Stimulated activated naive CD8-positive, alpha-beta T cell treated with anti-CD3 and anti-CD28 coated beads, Interleukin-15, amount 100 ng/mL, for 72 hours (primary cell): ENCODE data around the gene RNF17.

Experiments used
- ATAC-seq: fragments of 150-1000 bp; cut with Tn5 transposase; 2 replicates; pipeline ENCODE4 v1.10.0; 2021; ENCODE audit warnings: mild to moderate bottlenecking, moderate library complexity
- DNase-seq, 2 donors: peaks; one replicate each; pipeline ENCODE4 v3.0.0; 2021 to 2022
- H3K27ac Mint-ChIP-seq, 2 donors: one replicate each; pipeline ENCODE4 v1.8.0; 2022; ENCODE audit warnings: mild to moderate bottlenecking in 2 of 2, mixed read lengths in 2 of 2, moderate library complexity in 2 of 2
- H3K27me3 Mint-ChIP-seq: one replicate; pipeline ENCODE4 v1.8.0; 2022; ENCODE audit warnings: mixed read lengths
- H3K4me1 Mint-ChIP-seq: one replicate; pipeline ENCODE4 v1.8.0; 2022; ENCODE audit warnings: mild to moderate bottlenecking, mixed read lengths
- H3K4me3 Mint-ChIP-seq, 2 donors: one replicate each; pipeline ENCODE4 v1.8.0; 2022; ENCODE audit warnings: mild to moderate bottlenecking in 2 of 2, mixed read lengths in 2 of 2, moderate library complexity in 1 of 2
- H3K9me3 Mint-ChIP-seq, 2 donors: one replicate each; pipeline ENCODE4 v1.8.0; 2022; ENCODE audit warnings: mixed read lengths in 2 of 2

The RNF17 gene

DNA sequence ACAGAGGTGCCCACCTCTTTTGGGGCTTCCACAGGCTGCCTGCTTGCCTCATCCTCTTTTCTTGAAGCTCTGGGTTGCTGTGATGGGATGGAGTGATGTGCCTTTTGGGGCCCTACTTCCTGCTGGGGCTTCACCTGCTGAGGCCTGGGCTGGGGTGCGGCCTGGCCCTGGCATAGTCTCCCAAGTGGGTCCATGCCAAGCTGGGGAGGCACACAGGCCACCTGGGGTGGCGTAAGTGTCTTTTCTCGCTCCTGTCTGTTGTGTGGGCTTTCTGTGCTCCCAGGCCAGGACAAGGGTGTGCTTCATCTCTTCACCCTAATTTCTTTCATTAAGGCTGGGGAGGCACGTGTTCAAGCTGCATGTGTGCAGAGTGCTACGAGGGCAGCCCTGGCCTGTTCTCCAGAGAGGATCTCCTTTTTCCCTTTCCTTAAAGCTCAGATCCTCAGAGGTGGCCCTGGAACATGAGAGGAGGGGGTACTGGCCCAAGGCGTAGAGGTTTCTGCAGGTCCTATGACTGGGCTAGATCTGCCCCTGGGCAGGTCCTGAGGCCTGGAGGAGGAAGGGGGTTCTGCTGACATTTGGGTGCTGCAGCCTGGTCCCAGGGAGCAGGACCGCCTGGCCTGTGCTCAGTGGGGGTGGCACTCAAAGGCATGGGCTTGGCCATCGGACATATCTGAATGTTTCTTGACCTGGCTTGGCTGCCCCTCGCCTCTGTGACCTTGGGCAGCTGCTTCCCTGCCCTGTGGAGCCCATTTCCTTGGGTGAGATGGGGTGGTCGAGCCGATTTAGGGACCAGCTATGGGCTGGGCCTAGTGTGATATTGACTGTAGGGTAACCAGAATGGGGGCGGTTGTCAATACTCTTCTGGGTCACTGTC, 23.7 kb upstream of the RNF17 start:
- no peaks in the 10 kb centered on the region for H3K9me3 Mint-ChIP-seq
- peaks cover 8% of the 10 kb centered on the region for H3K4me1 Mint-ChIP-seq
- peak overlapping the region; percentile 49 to 84 for H3K27ac Mint-ChIP-seq
- no peak overlapping the region for H3K4me3 Mint-ChIP-seq
- H3K27me3 Mint-ChIP-seq = peaks cover 19% of the 10 kb centered on the region
- no peak for ATAC-seq
- no peak for DNase-seq

- Mint-ChIP-seq H3K9me3 (no peaks in the 10 kb centered on the region), H3K4me3 (no peak overlapping the region), H3K27me3 (peaks cover 28% of the 10 kb centered on the region), H3K4me1 (peaks cover 10% of the 10 kb centered on the region), H3K27ac (no peak overlapping the region)
- ATAC-seq (peak; percentile 27), DNase-seq (no peak)
Measured at GRCh38 chr13:24741016-24741662, 22.8 kb upstream of the RNF17 start.

- Mint-ChIP-seq H3K27me3 (peaks cover 34% of the 10 kb centered on the region), H3K4me3 (no peak overlapping the region), H3K9me3 (no peaks in the 10 kb centered on the region), H3K27ac (peak overlapping the region in 1 of 2 donors; percentile 44), H3K4me1 (peaks cover 16% of the 10 kb centered on the region)
- ATAC-seq (no peak), DNase-seq (no peak)
Measured at GRCh38 chr13:24741791-24742190, 22.2 kb upstream of the RNF17 start.

DNA sequence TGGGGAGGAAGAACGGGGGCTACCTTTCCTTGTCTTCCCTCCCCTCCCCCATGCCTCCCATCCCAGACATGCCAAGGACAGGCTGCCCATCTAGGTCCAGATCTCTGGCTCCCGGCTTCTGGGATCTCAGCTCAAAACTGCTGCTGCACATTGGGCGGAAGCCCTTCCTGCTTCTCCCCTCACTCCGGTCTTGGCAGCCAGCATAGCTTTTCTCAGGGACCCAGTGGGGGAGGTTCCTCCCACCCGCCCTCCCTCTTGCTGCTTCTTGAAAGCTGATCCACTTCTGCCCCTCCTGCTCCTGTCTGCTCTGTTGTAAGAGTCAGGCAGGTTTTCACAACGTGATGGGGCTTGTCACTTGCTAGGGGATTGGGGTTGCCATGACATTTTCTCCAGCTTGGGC, 21.7 kb upstream of the RNF17 start:
- DNase-seq (no peak), ATAC-seq (no peak)
- H3K27me3 Mint-ChIP-seq = peaks cover 39% of the 10 kb centered on the region
- H3K4me3 Mint-ChIP-seq = no peak overlapping the region
- peak overlapping the region in 1 of 2 donors; percentile 61 for H3K27ac Mint-ChIP-seq
- no peaks in the 10 kb centered on the region for H3K9me3 Mint-ChIP-seq
- peaks cover 21% of the 10 kb centered on the region for H3K4me1 Mint-ChIP-seq

- no peak overlapping the region for H3K4me3 Mint-ChIP-seq
- no peaks in the 10 kb centered on the region for H3K9me3 Mint-ChIP-seq
- H3K27ac Mint-ChIP-seq = no peak overlapping the region
Measured at GRCh38 chr13:24742977-24743376, 21.0 kb upstream of the RNF17 start.

GRCh38 chr13:24744247-24744646, 19.7 kb upstream of the RNF17 start:
- peaks cover 59% of the 10 kb centered on the region for H3K27me3 Mint-ChIP-seq
- peaks cover 31% of the 10 kb centered on the region for H3K4me1 Mint-ChIP-seq
- no peaks in the 10 kb centered on the region for H3K9me3 Mint-ChIP-seq
- no peak overlapping the region for H3K4me3 Mint-ChIP-seq
- DNase-seq (no peak), ATAC-seq (no peak)
- H3K27ac Mint-ChIP-seq = no peak overlapping the region

More at GRCh38 chr13:24742977-24743376, 21.0 kb upstream of the RNF17 start:
- peaks cover 28% of the 10 kb centered on the region for H3K4me1 Mint-ChIP-seq
- ATAC-seq = no peak
- DNase-seq = no peak
- H3K27me3 Mint-ChIP-seq = peaks cover 46% of the 10 kb centered on the region

DNA sequence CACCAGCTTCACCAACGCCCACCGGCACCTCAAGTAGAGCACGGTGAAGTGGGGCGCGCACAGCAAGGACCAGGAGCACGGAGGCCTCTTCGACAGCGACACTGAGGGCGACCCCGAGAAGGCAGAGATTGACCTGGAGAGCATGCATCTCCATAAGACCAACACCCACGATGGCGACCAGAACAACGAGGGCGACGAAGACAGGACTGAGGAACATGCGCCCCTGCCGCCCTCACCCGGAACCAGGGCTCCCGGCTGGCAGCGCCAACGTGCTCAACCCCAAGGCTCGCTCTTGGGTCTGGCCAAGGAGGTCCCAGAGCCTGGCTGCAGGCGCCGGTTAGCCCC, 18.5 kb upstream of the RNF17 start:
- H3K9me3 Mint-ChIP-seq = no peaks in the 10 kb centered on the region
- H3K4me3 Mint-ChIP-seq = peak overlapping the region in 1 of 2 donors; percentile 29
- H3K27ac Mint-ChIP-seq = no peak overlapping the region
- peaks cover 23% of the 10 kb centered on the region for H3K4me1 Mint-ChIP-seq
- DNase-seq (no peak), ATAC-seq (no peak)
- H3K27me3 Mint-ChIP-seq = peaks cover 71% of the 10 kb centered on the region

DNA sequence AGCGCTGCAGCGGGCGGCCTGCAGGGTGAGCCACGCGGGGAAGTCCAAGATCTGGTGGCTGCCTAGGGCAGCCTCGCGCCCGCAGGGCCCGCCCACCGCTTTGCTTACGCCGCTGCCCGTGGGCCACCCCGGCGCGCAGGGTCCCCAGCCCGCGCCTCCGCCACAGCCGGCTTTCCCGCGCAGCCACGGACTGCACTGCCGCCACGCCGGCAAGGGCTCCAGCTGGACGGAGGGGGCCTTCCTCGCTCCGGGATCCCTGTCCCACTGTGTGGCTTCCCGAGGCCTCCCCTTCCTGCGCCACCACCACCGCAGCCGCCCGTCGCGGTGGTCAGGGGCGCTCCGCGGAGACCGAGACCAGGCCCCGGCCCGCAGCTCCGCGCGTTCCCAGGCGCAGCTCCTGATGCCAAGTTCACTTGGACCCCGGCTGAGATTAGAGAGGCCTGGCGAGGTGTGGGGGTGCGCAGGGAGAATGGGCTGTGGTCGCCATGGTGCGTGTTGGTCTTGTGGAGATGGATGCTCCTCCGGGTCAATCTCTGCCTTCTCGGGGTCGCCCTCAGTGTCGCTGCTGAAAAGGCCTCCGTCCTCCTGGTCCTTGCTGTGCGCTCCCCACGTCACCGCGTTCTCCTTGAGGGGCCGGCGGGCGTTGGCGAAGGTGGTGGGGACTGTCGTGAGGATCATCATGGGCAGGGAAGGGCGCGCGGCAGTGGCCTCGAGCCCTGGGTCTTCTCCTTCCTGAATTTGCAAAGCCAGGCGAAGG, 17.9 kb upstream of the RNF17 start:
- H3K27ac Mint-ChIP-seq = no peak overlapping the region
- peaks cover 76% of the 10 kb centered on the region for H3K27me3 Mint-ChIP-seq
- H3K9me3 Mint-ChIP-seq = no peaks in the 10 kb centered on the region
- peaks cover 23% of the 10 kb centered on the region for H3K4me1 Mint-ChIP-seq
- ATAC-seq = peak; percentile 41
- no peak for DNase-seq
- peak overlapping the region; percentile 49 to 89 for H3K4me3 Mint-ChIP-seq

DNA sequence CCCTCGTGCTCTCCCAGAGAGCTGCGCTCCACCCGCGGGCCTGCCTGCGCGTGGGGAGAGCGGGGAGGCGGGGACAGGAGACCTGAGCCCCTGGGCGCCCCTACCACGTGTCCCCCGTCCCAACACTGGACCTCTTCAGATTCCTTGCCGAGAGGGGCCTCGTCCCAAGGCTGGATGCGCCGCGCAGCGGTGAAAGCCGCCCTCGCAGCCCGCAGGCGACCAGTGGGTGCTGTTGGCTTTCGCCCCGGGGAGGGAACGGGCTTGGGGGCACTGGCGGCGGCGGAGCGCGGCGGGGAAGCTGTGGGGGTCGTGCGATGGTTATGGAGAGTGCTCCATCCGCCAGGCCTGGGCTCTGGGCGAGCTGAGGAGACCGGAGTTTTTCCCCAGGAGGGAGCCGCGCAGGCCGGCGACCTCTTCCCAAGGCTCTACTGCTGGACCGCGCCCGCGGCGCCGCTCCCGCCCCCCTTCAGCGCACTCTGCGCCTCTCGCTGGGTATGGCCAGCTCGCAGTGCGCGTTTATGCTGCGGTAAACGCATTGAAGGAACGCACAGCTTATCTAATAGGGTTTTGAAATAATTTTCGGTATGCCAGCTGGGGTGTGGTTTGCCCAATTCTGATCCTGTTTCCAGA, 17.2 kb upstream of the RNF17 start:
- peaks cover 82% of the 10 kb centered on the region for H3K27me3 Mint-ChIP-seq
- H3K27ac Mint-ChIP-seq = no peak overlapping the region
- ATAC-seq (peak; percentile 29), DNase-seq (peak in 1 of 2 donors; percentile 18)
- H3K4me3 Mint-ChIP-seq = peak overlapping the region; percentile 79 to 89
- no peaks in the 10 kb centered on the region for H3K9me3 Mint-ChIP-seq
- H3K4me1 Mint-ChIP-seq = peaks cover 23% of the 10 kb centered on the region

DNA sequence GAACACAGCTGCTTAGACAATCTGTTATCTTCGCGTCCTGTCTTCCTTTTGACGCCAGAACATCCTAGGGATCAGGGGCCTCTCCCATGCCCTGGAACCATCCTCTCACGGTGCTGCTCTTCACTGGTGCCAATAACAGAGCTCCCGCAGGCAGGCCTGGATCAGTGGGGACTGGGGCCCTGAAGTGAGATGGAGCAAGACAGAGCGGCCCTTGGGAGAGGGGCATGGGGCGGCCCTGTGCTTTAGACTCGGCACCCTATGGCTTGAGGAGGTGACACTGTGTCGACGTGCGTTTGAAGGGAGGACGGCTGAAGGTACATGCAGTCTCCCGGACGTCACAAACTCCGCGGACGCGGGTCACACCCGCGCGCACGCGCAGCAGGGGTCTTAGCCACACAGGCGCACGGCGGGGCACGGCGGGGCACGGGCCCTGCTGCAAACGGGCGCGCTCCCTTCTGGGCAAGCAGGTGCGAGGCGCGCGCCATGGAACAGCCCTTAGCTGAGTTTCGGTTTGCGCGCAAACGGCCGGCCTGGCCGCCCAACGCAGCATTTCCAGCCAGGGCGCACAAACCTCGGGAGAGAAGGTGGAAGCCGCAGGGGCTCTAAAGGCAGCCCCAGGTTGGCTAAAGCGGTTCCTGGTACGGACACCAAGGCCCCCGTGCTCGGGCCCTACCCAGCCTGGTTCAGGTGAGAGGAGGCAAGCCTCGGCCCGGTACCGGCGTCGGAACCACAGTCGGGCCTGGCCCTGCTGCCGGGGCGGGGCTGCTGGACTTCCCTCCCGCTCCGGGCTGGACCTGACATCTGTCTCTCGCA, 16.5 kb upstream of the RNF17 start:
- Mint-ChIP-seq H3K9me3 (no peaks in the 10 kb centered on the region), H3K4me3 (peak overlapping the region; percentile 79 to 89), H3K4me1 (peaks cover 23% of the 10 kb centered on the region), H3K27ac (no peak overlapping the region), H3K27me3 (peaks cover 88% of the 10 kb centered on the region)
- peak; percentile 67 for ATAC-seq
- peak; percentile 38 to 46 for DNase-seq

DNA sequence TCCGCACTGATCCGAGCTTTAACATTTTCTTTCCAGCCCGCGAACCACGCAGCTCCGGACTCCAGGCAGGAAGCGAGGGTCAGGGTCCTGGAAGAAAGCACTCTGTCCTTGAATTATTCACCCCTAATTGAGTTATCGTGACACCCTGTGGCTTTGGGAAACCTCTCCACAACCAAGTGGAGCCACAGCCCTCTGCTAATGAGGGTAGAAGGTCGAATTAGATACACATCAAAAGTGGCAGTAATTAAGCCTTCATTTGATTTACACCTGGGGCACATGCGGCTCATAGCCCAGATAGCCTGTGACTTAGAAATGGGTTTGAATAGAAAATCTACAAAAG, 15.9 kb upstream of the RNF17 start:
- Mint-ChIP-seq H3K27ac (no peak overlapping the region), H3K4me1 (peaks cover 23% of the 10 kb centered on the region), H3K9me3 (no peaks in the 10 kb centered on the region), H3K27me3 (peaks cover 88% of the 10 kb centered on the region), H3K4me3 (peak overlapping the region; percentile 62 to 89)
- no peak for ATAC-seq
- no peak for DNase-seq

- no peaks in the 10 kb centered on the region for H3K9me3 Mint-ChIP-seq
- H3K27ac Mint-ChIP-seq = no peak overlapping the region
Measured at GRCh38 chr13:24759197-24759596, 4.8 kb upstream of the RNF17 start.

GRCh38 chr13:24764276-24764630, 284 bp downstream of the RNF17 start:
- no peaks in the 10 kb centered on the region for H3K9me3 Mint-ChIP-seq
- DNase-seq (no peak), ATAC-seq (no peak)
- H3K27me3 Mint-ChIP-seq = no peaks in the 10 kb centered on the region
- H3K4me3 Mint-ChIP-seq = no peak overlapping the region
- no peak overlapping the region for H3K27ac Mint-ChIP-seq
- H3K4me1 Mint-ChIP-seq = no peaks in the 10 kb centered on the region

More at GRCh38 chr13:24759197-24759596, 4.8 kb upstream of the RNF17 start:
- DNase-seq (no peak), ATAC-seq (no peak)
- Mint-ChIP-seq H3K4me3 (no peak overlapping the region), H3K4me1 (no peaks in the 10 kb centered on the region), H3K27me3 (peaks cover 20% of the 10 kb centered on the region)

DNA sequence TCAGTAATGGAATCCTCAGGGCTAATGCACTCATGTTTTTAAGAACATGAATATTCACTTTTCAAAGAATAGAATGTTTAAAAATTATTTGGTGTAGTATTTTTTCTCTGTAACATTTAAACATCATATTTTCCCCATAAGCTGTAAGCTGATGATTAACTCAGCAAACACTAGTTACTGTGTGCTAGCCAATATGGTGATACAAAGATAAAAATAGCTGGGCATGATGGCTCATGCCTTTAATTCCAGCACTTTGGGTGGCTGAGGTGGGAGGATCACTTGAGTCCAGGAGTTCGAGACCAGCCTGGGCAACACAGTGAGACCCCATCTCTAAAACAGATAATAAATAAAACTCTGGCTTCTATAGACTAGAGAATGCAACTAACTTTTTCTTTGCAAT, 13.2 kb downstream of the RNF17 start:
- Mint-ChIP-seq H3K27ac (no peak overlapping the region), H3K4me1 (no peaks in the 10 kb centered on the region), H3K4me3 (no peak overlapping the region), H3K27me3 (peaks cover 21% of the 10 kb centered on the region), H3K9me3 (no peaks in the 10 kb centered on the region)
- no peak for DNase-seq
- no peak for ATAC-seq

DNA sequence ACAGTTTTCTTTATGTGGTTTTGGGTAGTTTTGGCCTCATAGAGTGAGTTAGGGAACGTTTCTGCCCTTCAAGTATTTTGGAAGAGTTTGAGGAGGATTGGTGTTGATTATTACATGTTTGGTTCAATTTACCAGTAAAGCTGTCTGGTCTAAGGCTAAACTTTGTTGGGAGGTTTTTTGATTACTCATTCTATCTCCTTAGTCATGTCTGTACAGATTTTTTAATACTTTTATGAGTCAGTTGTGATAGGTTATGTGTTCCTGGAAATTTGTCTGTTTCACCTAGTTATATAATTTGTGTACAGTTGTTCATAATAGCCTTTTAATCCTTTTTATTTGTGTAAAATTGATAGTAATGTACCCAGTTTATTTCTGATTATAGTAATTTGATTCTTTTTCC, 20.4 kb downstream of the RNF17 start:
- peaks cover 18 to 23% of the 10 kb centered on the region in 2 donors for H3K9me3 Mint-ChIP-seq
- no peaks in the 10 kb centered on the region for H3K4me1 Mint-ChIP-seq
- ATAC-seq (no peak), DNase-seq (no peak)
- H3K4me3 Mint-ChIP-seq = no peak overlapping the region
- no peak overlapping the region for H3K27ac Mint-ChIP-seq
- H3K27me3 Mint-ChIP-seq = peaks cover 49% of the 10 kb centered on the region
